HG02852 (cell line): ENCODE measurements around the gene INSC.
"Not testable (repeated sequence)": the region's sequence is repeated elsewhere in the genome, so short reads cannot be mapped to it uniquely, and the experiment has no call there.

ENCODE experiments used
- ATAC-seq: cut with Tn5 transposase; IDR thresholded peaks from one replicate; pipeline ENCODE4 v1.9.1; 2021; ENCODE audit warnings: mild to moderate bottlenecking, moderate library complexity; ENCODE audit not compliant: unreplicated experiment

INSC gene

GRCh38 chr11:15114501-15115475 lies at the start of gene INSC:
INSC (plus strand) TSS chr11:15114923; CDS start chr11:15149175, 34,252 bp downstream.
- ATAC-seq, result no peak

- not testable (repeated sequence) for ATAC-seq
Observed at GRCh38 chr11:15069751-15070150, 45.0 kb upstream of the INSC start.

GRCh38 chr11:15071556-15072255 lies 43.0 kb upstream of the INSC start:
- no peak for ATAC-seq

GRCh38 chr11:15072551-15073143 lies 42.1 kb upstream of the INSC start:
- ATAC-seq, result no peak

GRCh38 chr11:15073361-15074205 lies 41.1 kb upstream of the INSC start, which contains the start of gene CALCB:
CALCB (plus strand) TSS chr11:15073593; CDS start chr11:15074719, 1,126 bp downstream.
- no peak for ATAC-seq

- peak; percentile 94 for ATAC-seq
Observed at GRCh38 chr11:15074206-15075161, 40.2 kb upstream of the INSC start.

GRCh38 chr11:15075162-15075526 lies 39.6 kb upstream of the INSC start:
- ATAC-seq, result no peak

- no peak for ATAC-seq
Observed at GRCh38 chr11:15091175-15091574, 23.5 kb upstream of the INSC start.

- ATAC-seq, result no peak
Observed at GRCh38 chr11:15091625-15092024, 23.1 kb upstream of the INSC start.

- peak; percentile 75 for ATAC-seq
Observed at GRCh38 chr11:15093432-15093831, 21.3 kb upstream of the INSC start.

- no peak for ATAC-seq
Observed at GRCh38 chr11:15095736-15096228, 18.9 kb upstream of the INSC start.

- ATAC-seq, result no peak
Observed at GRCh38 chr11:15097411-15097810, 17.3 kb upstream of the INSC start.

- ATAC-seq, result no peak
Observed at GRCh38 chr11:15099267-15099666, 15.5 kb upstream of the INSC start.

GRCh38 chr11:15101072-15101709 lies 13.5 kb upstream of the INSC start:
- ATAC-seq, result peak; percentile 76

- no peak for ATAC-seq
Observed at GRCh38 chr11:15104166-15104565, 10.6 kb upstream of the INSC start.

GRCh38 chr11:15106201-15106965 lies 8.3 kb upstream of the INSC start:
- ATAC-seq, result no peak

- peak; percentile 68 for ATAC-seq
Observed at GRCh38 chr11:15107730-15108515, 6.8 kb upstream of the INSC start.
